AG10803 (cell line): Measurements from ENCODE around the gene ANKRD13C.
A peak's percentile ranks its signal among the peaks of the same experiment; 100 is the strongest.

Source experiments
- DNase-seq: peaks from one replicate; pipeline ENCODE4 v3.0.0; 2010; ENCODE audit warnings: low read depth
- H3K4me3 ChIP-seq: 2 replicates; pipeline ENCODE4 v1.5.1; 2011; ENCODE audit warnings: mild to moderate bottlenecking, low read length, control low read depth
- CTCF ChIP-seq: conservative IDR thresholded peaks from 2 replicates; pipeline ENCODE4 v1.5.1; 2011; ENCODE audit warnings: mild to moderate bottlenecking, low read length, control low read depth, inconsistent platforms

Gene ANKRD13C

GRCh38 chr1:70220517-70221237 lies 133.8 kb downstream of the ANKRD13C start:
- peak overlapping the region; percentile 76 for H3K4me3 ChIP-seq
- TF ChIP-seq CTCF, result no peak
- DNase-seq, result no peak

DNA sequence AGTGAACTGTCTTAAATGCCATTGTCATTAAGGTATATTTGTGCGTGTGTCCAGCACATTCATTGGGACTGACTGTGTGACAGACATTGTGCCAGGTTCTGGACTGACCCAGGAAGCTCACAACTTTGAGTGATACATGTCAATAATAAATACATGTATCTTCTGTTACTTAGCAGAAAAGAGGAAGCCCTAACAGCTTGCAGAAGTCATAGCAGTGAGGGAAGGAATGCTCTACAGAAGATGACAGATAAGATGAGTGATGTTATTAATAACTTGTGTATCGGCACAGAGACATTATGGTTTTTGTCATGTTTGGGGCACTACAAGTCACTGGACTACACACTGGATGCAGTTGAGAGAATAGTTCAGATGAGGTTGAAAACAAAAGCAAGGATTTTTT lies 134.5 kb downstream of the ANKRD13C start:
- DNase-seq, result no peak
- no peak for TF ChIP-seq CTCF
- no peak overlapping the region for H3K4me3 ChIP-seq

GRCh38 chr1:70211541-70211940 lies 143.0 kb downstream of the ANKRD13C start:
- H3K4me3 ChIP-seq, result no peak overlapping the region
- peak; percentile 8 for DNase-seq
- TF ChIP-seq CTCF, result no peak

DNA sequence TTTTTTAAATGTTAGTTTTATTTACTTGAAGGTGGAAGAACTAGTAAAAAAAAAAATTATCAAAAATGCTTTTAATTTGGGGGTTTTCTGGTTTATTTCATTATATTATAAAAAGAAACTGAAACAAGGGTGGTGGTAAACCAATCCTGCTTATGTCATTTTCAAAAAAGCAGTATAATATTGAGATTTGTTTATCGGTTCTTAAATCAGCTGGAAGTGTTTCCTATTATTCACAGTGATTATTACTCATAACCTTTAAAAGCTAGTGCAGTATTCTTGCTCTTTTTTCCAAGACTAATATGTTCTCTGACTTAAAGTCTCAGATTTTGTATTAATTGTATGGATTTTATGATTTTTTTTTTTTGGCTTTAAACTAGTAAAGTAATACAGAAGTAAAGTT lies 143.7 kb downstream of the ANKRD13C start:
- DNase-seq, result no peak
- H3K4me3 ChIP-seq, result no peak overlapping the region
- TF ChIP-seq CTCF, result no peak
